Parathyroid adenoma (tissue), 2 donors: Measurements from ENCODE around the gene TMEM223.
"Not testable (repeated sequence)": the region's sequence is repeated elsewhere in the genome, so short reads cannot be mapped to it uniquely, and the experiment has no call there.

Experiments used
- H2AFZ ChIP-seq: fragments of 300-600 bp; sonication (generic); one replicate; pipeline ENCODE4 v1.7.0; 2017; ENCODE audit warnings: antibody characterized with exemption, mild to moderate bottlenecking
- H3K27ac ChIP-seq: fragments of 300-600 bp; sonication (generic); one replicate; pipeline ENCODE4 v1.7.0; 2017
- H3K27me3 ChIP-seq: fragments of 300-600 bp; sonication (generic); one replicate; pipeline ENCODE4 v1.7.0; 2017; ENCODE audit warnings: low read length; ENCODE audit not compliant: control insufficient read depth, insufficient read depth
- H3K36me3 ChIP-seq: fragments of 300-600 bp; sonication (generic); one replicate; pipeline ENCODE4 v1.7.0; 2017; ENCODE audit warnings: low read length; ENCODE audit not compliant: control insufficient read depth, insufficient read depth
- H3K4me1 ChIP-seq: fragments of 300-600 bp; sonication (generic); one replicate; pipeline ENCODE4 v1.7.0; 2017; ENCODE audit warnings: control low read depth
- H3K4me2 ChIP-seq: fragments of 300-600 bp; sonication (generic); one replicate; pipeline ENCODE4 v1.7.0; 2017; ENCODE audit warnings: low read length
- H3K4me3 ChIP-seq: fragments of 300-600 bp; sonication (generic); one replicate; pipeline ENCODE4 v1.7.0; 2017; ENCODE audit warnings: low read depth, low read length
- H3K79me2 ChIP-seq: fragments of 300-600 bp; sonication (generic); one replicate; pipeline ENCODE4 v1.7.0; 2017; ENCODE audit warnings: control low read depth
- H3K9ac ChIP-seq: fragments of 300-600 bp; sonication (generic); one replicate; pipeline ENCODE4 v1.7.0; 2017; ENCODE audit warnings: mild to moderate bottlenecking
- H3K9me3 ChIP-seq: fragments of 300-600 bp; sonication (generic); one replicate; pipeline ENCODE4 v1.7.0; 2017; ENCODE audit warnings: low read length; ENCODE audit not compliant: control insufficient read depth
- CTCF ChIP-seq: fragments of 300-600 bp; sonication (generic); IDR thresholded peaks from one replicate; pipeline ENCODE4 v1.7.0; 2017; ENCODE audit warnings: antibody characterized with exemption, mild to moderate bottlenecking
- donor health status: primary hyperparathyroidism.

TMEM223 gene

GRCh38 chr11:62755086-62755615 lies 36.7 kb downstream of the TMEM223 start:
- no peaks in the 10 kb centered on the region for H3K4me1 ChIP-seq
- H3K79me2 ChIP-seq = peaks cover 4% of the 10 kb centered on the region
- no peak overlapping the region for H2AFZ ChIP-seq
- no peaks in the 10 kb centered on the region for H3K36me3 ChIP-seq
- no peak overlapping the region for H3K4me2 ChIP-seq
- no peak overlapping the region for H3K27ac ChIP-seq
- no peak overlapping the region for H3K4me3 ChIP-seq
- no peaks in the 10 kb centered on the region for H3K27me3 ChIP-seq
- no peaks in the 10 kb centered on the region for H3K9me3 ChIP-seq
- TF ChIP-seq CTCF = no peak
- H3K9ac ChIP-seq = no peak overlapping the region

- Histone ChIP-seq H3K9me3 (no peaks in the 10 kb centered on the region), H3K79me2 (peaks cover 4% of the 10 kb centered on the region), H3K9ac (no peak within 1 kb of the TSS), H3K27ac (peak within 1 kb of the TSS; percentile 90), H3K36me3 (no peaks in the 10 kb centered on the region), H3K4me2 (peak within 1 kb of the TSS; percentile 80), H2AFZ (peak within 1 kb of the TSS; percentile 93), H3K4me3 (peak within 1 kb of the TSS; percentile 100), H3K27me3 (no peaks in the 10 kb centered on the region), H3K4me1 (no peaks in the 10 kb centered on the region)
- no peak for TF ChIP-seq CTCF
These were observed 37.8 kb downstream of the TMEM223 start, which contains the start of gene ZBTB3 for GRCh38 chr11:62753736-62754603. Gene ZBTB3, minus strand, starts transcription at chr11:62754160. Its CDS starts 496 bp downstream, at chr11:62753664.

GRCh38 chr11:62752994-62753735 lies 38.6 kb downstream of the TMEM223 start:
- Histone ChIP-seq H3K9ac (no peak overlapping the region), H3K27me3 (no peaks in the 10 kb centered on the region), H3K9me3 (no peaks in the 10 kb centered on the region), H3K27ac (peak overlapping the region; percentile 90), H3K36me3 (no peaks in the 10 kb centered on the region), H2AFZ (peak overlapping the region; percentile 93), H3K4me1 (no peaks in the 10 kb centered on the region), H3K79me2 (peaks cover 4% of the 10 kb centered on the region), H3K4me3 (peak overlapping the region; percentile 100), H3K4me2 (peak overlapping the region; percentile 80)
- no peak for TF ChIP-seq CTCF

- Histone ChIP-seq H3K27ac (no peak overlapping the region), H3K27me3 (no peaks in the 10 kb centered on the region), H3K4me2 (no peak overlapping the region), H3K9me3 (no peaks in the 10 kb centered on the region), H3K36me3 (no peaks in the 10 kb centered on the region), H3K4me1 (no peaks in the 10 kb centered on the region), H3K79me2 (peaks cover 4% of the 10 kb centered on the region), H3K4me3 (no peak overlapping the region), H2AFZ (no peak overlapping the region), H3K9ac (no peak overlapping the region)
- no peak for TF ChIP-seq CTCF
These were observed 39.5 kb downstream of the TMEM223 start for GRCh38 chr11:62752177-62752785.

GRCh38 chr11:62749931-62750330 lies 41.9 kb downstream of the TMEM223 start:
- not testable (repeated sequence) for H3K9ac ChIP-seq, H3K4me3 ChIP-seq, H3K27me3 ChIP-seq, H2AFZ ChIP-seq, H3K4me2 ChIP-seq, H3K9me3 ChIP-seq, H3K27ac ChIP-seq, H3K79me2 ChIP-seq, H3K4me1 ChIP-seq, H3K36me3 ChIP-seq
